ENCODE measurements around the gene ARHGAP26. TPM values are rescaled to one million over a fixed set of nuclear protein-coding genes. Genes with fewer than 3 reads are reported as not detected.

Gene ARHGAP26
- total RNA-seq, 1 experiment from 2014 or later, result 34.5 TPM

DNA sequence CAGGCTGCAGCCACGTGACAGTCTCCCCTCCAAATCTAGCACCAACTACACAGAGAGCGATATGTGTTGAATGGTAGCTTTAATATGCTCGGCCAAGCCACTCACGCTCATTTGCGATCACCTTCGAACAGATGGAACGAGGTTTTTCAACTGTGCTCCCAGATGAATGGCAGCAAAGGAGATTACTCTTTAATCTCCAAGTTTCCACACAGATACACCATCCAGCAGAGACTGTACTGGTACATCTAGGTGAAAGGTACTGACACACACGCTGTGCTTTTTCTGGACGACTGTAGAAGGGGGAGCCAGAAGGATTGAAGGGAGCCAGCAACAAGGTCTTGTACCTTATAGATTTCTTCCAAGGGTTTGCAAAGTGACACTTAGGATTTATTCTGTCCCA, 369.4 kb downstream of the ARHGAP26 start:
- Histone ChIP-seq H3K4me3 (replicated peaks in 1 of 2; ENCODE audit: low read depth in 1 of 2, low read length in 2 of 2) (no peak overlapping the region), H3K27ac (ENCODE audit: low read depth, low read length) (no peak overlapping the region), H3K9me2 (ENCODE audit: insufficient read depth) (no peaks in the 10 kb centered on the region), H2AFZ (ENCODE audit: low read depth, low read length, poor library complexity, severe bottlenecking) (no peak overlapping the region), H3K36me3 (ENCODE audit: control insufficient read depth in 1 of 2, insufficient read depth in 2 of 2, low read length in 2 of 2) (no peaks in the 10 kb centered on the region), H4K20me1 (ENCODE audit: insufficient read depth) (no peaks in the 10 kb centered on the region), H3K4me2 (ENCODE audit: low read length) (no peak overlapping the region), H3K9ac (ENCODE audit: low read length) (no peak overlapping the region), H3K4me1 (ENCODE audit: control insufficient read depth in 1 of 2, insufficient read depth in 2 of 2, low read length in 2 of 2) (peaks cover 0 to 11% of the 10 kb centered on the region in 2 experiments; a peak in 1 of 4 replicates), H3K9me3 (ENCODE audit: control insufficient read depth in 1 of 2, insufficient read depth in 1 of 2, low read depth in 1 of 2, low read length in 2 of 2) (no peaks in the 10 kb centered on the region), H3K79me2 (ENCODE audit: insufficient read depth, low read length) (no peaks in the 10 kb centered on the region), H3K27me3 (ENCODE audit: insufficient read depth, low read length) (no peaks in the 10 kb centered on the region)
- no peak for ATAC-seq
- no peak for DNase-seq (ENCODE audit: low read depth, low spot score)
- ChIA-PET POLR2A (no interaction called here), RAD21 (ENCODE audit: low non-redundant PET in 1 of 2, low total read pairs in 2 of 2, uncharacterized antibody in 2 of 2, unreplicated experiment in 2 of 2) (no interaction called here), CTCF (no interaction called here)
- intact Hi-C loops (cut with micrococcal nuclease), result no loop called here
- BruUV-seq (replicated peaks), result no TSS peak
- TF ChIP-seq, protein P1, sequence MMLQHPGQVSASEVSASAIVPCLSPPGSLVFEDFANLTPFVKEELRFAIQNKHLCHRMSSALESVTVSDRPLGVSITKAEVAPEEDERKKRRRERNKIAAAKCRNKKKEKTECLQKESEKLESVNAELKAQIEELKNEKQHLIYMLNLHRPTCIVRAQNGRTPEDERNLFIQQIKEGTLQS (IDR thresholded peaks at IDR 0.05), result no peak
- TF ChIP-seq ZFX (IDR thresholded peaks at IDR 0.05) (no peak), POLR2A (IDR thresholded peaks at IDR 0.05; ENCODE audit: borderline replicate concordance, extremely low read depth, insufficient read depth, insufficient read length) (no peak), SIN3A (IDR thresholded peaks at IDR 0.05; ENCODE audit: low read depth) (no peak), CEBPB (IDR thresholded peaks at IDR 0.05; ENCODE audit: low read depth) (no peak)

DNA sequence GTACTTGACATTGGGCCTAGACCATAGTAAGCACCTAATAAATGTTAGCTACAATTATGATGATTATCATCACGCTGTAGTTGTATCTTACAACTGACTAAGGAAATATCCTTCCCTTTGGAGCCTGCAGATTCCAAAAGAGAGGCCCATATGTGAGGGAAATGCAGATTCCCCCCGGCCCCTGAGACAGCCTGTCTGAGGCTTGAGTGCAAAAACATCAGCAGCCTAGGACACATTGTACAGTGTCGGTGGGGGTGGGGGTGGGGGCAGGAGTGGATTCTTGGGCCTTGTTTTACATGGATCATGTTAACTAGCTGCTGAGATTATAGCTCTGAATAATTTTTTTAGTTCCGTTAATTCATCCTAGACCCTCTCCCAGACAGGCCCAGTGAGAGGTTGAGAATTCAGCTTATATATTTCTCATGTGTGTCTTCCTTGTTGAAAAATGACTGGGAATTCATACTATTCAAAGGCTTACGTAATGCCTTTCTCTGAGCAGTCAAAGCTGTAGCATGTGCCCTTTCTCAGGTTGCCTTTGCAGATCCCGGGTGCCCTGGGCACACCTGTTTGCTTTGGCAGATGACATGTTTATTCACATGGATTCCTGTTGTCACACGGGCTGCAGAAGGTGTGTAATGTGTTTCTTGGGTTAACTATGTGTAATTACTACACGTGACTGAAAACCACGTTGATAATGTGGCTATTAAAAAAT, 370.5 kb downstream of the ARHGAP26 start:
- no TSS peak for BruUV-seq (replicated peaks)
- Histone ChIP-seq H3K9me2 (ENCODE audit: insufficient read depth) (no peaks in the 10 kb centered on the region), H3K27ac (ENCODE audit: low read depth, low read length) (no peak overlapping the region), H3K79me2 (ENCODE audit: insufficient read depth, low read length) (no peaks in the 10 kb centered on the region), H3K4me2 (ENCODE audit: low read length) (no peak overlapping the region), H3K27me3 (ENCODE audit: insufficient read depth, low read length) (no peaks in the 10 kb centered on the region), H3K4me1 (ENCODE audit: control insufficient read depth in 1 of 2, insufficient read depth in 2 of 2, low read length in 2 of 2) (peaks cover 0 to 8% of the 10 kb centered on the region in 2 experiments; a peak in 1 of 4 replicates), H4K20me1 (ENCODE audit: insufficient read depth) (no peaks in the 10 kb centered on the region), H3K36me3 (ENCODE audit: control insufficient read depth in 1 of 2, insufficient read depth in 2 of 2, low read length in 2 of 2) (no peaks in the 10 kb centered on the region), H3K9me3 (ENCODE audit: control insufficient read depth in 1 of 2, insufficient read depth in 1 of 2, low read depth in 1 of 2, low read length in 2 of 2) (no peaks in the 10 kb centered on the region), H2AFZ (ENCODE audit: low read depth, low read length, poor library complexity, severe bottlenecking) (no peak overlapping the region), H3K9ac (ENCODE audit: low read length) (no peak overlapping the region), H3K4me3 (replicated peaks in 1 of 2; ENCODE audit: low read depth in 1 of 2, low read length in 2 of 2) (no peak overlapping the region)
- DNase-seq (ENCODE audit: low read depth, low spot score), result no peak
- ChIA-PET POLR2A (no interaction called here), RAD21 (ENCODE audit: low non-redundant PET in 1 of 2, low total read pairs in 2 of 2, uncharacterized antibody in 2 of 2, unreplicated experiment in 2 of 2) (no interaction called here), CTCF (no interaction called here)
- intact Hi-C loops (cut with micrococcal nuclease), result no loop called here
- ATAC-seq, result no peak
- no peak for TF ChIP-seq POLR2A (IDR thresholded peaks at IDR 0.05; ENCODE audit: borderline replicate concordance, extremely low read depth, insufficient read depth, insufficient read length)
- TF ChIP-seq RAD21 (IDR thresholded peaks at IDR 0.05; ENCODE audit: low read depth), result no peak
- TF ChIP-seq, protein P1 (IDR thresholded peaks at IDR 0.05), result no peak
- TF ChIP-seq, protein P2, sequence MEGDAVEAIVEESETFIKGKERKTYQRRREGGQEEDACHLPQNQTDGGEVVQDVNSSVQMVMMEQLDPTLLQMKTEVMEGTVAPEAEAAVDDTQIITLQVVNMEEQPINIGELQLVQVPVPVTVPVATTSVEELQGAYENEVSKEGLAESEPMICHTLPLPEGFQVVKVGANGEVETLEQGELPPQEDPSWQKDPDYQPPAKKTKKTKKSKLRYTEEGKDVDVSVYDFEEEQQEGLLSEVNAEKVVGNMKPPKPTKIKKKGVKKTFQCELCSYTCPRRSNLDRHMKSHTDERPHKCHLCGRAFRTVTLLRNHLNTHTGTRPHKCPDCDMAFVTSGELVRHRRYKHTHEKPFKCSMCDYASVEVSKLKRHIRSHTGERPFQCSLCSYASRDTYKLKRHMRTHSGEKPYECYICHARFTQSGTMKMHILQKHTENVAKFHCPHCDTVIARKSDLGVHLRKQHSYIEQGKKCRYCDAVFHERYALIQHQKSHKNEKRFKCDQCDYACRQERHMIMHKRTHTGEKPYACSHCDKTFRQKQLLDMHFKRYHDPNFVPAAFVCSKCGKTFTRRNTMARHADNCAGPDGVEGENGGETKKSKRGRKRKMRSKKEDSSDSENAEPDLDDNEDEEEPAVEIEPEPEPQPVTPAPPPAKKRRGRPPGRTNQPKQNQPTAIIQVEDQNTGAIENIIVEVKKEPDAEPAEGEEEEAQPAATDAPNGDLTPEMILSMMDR (IDR thresholded peaks at IDR 0.05 in 2 of 3, conservative IDR thresholded peaks at IDR 0.05 in 1 of 3; ENCODE audit: borderline replicate concordance in 1 of 3, insufficient read depth in 1 of 3, low read depth in 2 of 3, low read length in 2 of 3), result no peak
- no peak for TF ChIP-seq FOSL1 (IDR thresholded peaks at IDR 0.05; ENCODE audit: low read depth)
- no peak for TF ChIP-seq EZH2 (IDR thresholded peaks at IDR 0.05)
- TF ChIP-seq, protein P3, sequence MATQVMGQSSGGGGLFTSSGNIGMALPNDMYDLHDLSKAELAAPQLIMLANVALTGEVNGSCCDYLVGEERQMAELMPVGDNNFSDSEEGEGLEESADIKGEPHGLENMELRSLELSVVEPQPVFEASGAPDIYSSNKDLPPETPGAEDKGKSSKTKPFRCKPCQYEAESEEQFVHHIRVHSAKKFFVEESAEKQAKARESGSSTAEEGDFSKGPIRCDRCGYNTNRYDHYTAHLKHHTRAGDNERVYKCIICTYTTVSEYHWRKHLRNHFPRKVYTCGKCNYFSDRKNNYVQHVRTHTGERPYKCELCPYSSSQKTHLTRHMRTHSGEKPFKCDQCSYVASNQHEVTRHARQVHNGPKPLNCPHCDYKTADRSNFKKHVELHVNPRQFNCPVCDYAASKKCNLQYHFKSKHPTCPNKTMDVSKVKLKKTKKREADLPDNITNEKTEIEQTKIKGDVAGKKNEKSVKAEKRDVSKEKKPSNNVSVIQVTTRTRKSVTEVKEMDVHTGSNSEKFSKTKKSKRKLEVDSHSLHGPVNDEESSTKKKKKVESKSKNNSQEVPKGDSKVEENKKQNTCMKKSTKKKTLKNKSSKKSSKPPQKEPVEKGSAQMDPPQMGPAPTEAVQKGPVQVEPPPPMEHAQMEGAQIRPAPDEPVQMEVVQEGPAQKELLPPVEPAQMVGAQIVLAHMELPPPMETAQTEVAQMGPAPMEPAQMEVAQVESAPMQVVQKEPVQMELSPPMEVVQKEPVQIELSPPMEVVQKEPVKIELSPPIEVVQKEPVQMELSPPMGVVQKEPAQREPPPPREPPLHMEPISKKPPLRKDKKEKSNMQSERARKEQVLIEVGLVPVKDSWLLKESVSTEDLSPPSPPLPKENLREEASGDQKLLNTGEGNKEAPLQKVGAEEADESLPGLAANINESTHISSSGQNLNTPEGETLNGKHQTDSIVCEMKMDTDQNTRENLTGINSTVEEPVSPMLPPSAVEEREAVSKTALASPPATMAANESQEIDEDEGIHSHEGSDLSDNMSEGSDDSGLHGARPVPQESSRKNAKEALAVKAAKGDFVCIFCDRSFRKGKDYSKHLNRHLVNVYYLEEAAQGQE (IDR thresholded peaks at IDR 0.05; ENCODE audit: low read depth), result no peak
- TF ChIP-seq EZH2phosphoT487 (IDR thresholded peaks at IDR 0.05; ENCODE audit: borderline replicate concordance), result no peak
- TF ChIP-seq POLR2AphosphoS5 (IDR thresholded peaks at IDR 0.05; ENCODE audit: low read depth, low read length), result no peak
- TF ChIP-seq, protein P4, sequence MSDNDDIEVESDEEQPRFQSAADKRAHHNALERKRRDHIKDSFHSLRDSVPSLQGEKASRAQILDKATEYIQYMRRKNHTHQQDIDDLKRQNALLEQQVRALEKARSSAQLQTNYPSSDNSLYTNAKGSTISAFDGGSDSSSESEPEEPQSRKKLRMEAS (IDR thresholded peaks at IDR 0.05), result no peak
- TF ChIP-seq SRF (IDR thresholded peaks at IDR 0.05; ENCODE audit: low read depth), result no peak
